Endothelial cell (in vitro differentiated cells): ENCODE measurements around the gene EMX1. TPM values are rescaled to one million over a fixed set of nuclear protein-coding genes. Genes with fewer than 3 reads are reported as not detected.

Experiments
- DNase-seq: peaks from one replicate; pipeline ENCODE4 v3.0.0; 2021; ENCODE audit warnings: low spot score
- H3K27ac Mint-ChIP-seq: one replicate; pipeline ENCODE4 v1.8.0; 2021; ENCODE audit warnings: mixed read lengths, inconsistent platforms; ENCODE audit not compliant: unreplicated experiment
- H3K27me3 Mint-ChIP-seq: one replicate; pipeline ENCODE4 v1.8.0; 2021; ENCODE audit warnings: mild to moderate bottlenecking, moderate library complexity, mixed read lengths, inconsistent platforms; ENCODE audit not compliant: unreplicated experiment
- H3K36me3 Mint-ChIP-seq: one replicate; pipeline ENCODE4 v1.8.0; 2021; ENCODE audit warnings: mild to moderate bottlenecking, low read depth, mixed read lengths, inconsistent platforms; ENCODE audit not compliant: unreplicated experiment
- H3K4me1 Mint-ChIP-seq: one replicate; pipeline ENCODE4 v1.8.0; 2021; ENCODE audit warnings: mild to moderate bottlenecking, mixed read lengths, inconsistent platforms; ENCODE audit not compliant: unreplicated experiment
- H3K4me3 Mint-ChIP-seq: one replicate; pipeline ENCODE4 v1.8.0; 2021; ENCODE audit warnings: mild to moderate bottlenecking, mixed read lengths, inconsistent platforms; ENCODE audit not compliant: unreplicated experiment
- H3K9me3 Mint-ChIP-seq: one replicate; pipeline ENCODE4 v1.8.0; 2021; ENCODE audit warnings: mixed read lengths, inconsistent platforms; ENCODE audit not compliant: unreplicated experiment
- CTCF ChIP-seq: fragments of 200-600 bp; sonication (generic); IDR thresholded peaks from one replicate; pipeline ENCODE4 v1.5.0; 2021; ENCODE audit warnings: antibody characterized with exemption; ENCODE audit not compliant: unreplicated experiment
- total RNA-seq: library from RNA; stranded (reverse); fragmentation: NEBNext Ultra II Directional; extraction: Animal tissue kit (Norgen Biotek cat#: 25700); gene quantifications from one replicate; pipeline ENCODE4 v1.2.1, GENCODE V29; 2021; ENCODE audit not compliant: unreplicated experiment

Gene EMX1
- total RNA-seq, 1 donor from 2014 or later: 3.7 TPM

GRCh38 chr2:72981536-72981935, 64.2 kb downstream of the EMX1 start:
- H3K27ac Mint-ChIP-seq: no peak overlapping the region
- H3K9me3 Mint-ChIP-seq: no peaks in the 10 kb centered on the region
- peaks cover 3% of the 10 kb centered on the region for H3K27me3 Mint-ChIP-seq
- peaks cover 9% of the 10 kb centered on the region for H3K36me3 Mint-ChIP-seq
- peaks cover 6% of the 10 kb centered on the region for H3K4me1 Mint-ChIP-seq
- no peak for DNase-seq
- TF ChIP-seq CTCF: no peak
- H3K4me3 Mint-ChIP-seq: no peak overlapping the region

GRCh38 chr2:72982219-72982618, 64.9 kb downstream of the EMX1 start:
- H3K27me3 Mint-ChIP-seq: peaks cover 3% of the 10 kb centered on the region
- H3K36me3 Mint-ChIP-seq: peaks cover 12% of the 10 kb centered on the region
- TF ChIP-seq CTCF: no peak
- peaks cover 6% of the 10 kb centered on the region for H3K4me1 Mint-ChIP-seq
- no peak overlapping the region for H3K27ac Mint-ChIP-seq
- DNase-seq: no peak
- no peaks in the 10 kb centered on the region for H3K9me3 Mint-ChIP-seq
- no peak overlapping the region for H3K4me3 Mint-ChIP-seq

- peaks cover 6% of the 10 kb centered on the region for H3K4me1 Mint-ChIP-seq
- H3K36me3 Mint-ChIP-seq: peaks cover 12% of the 10 kb centered on the region
- TF ChIP-seq CTCF: no peak
- H3K4me3 Mint-ChIP-seq: no peak overlapping the region
- no peaks in the 10 kb centered on the region for H3K9me3 Mint-ChIP-seq
- DNase-seq: no peak
- H3K27ac Mint-ChIP-seq: no peak overlapping the region
- peaks cover 3% of the 10 kb centered on the region for H3K27me3 Mint-ChIP-seq
Observed at GRCh38 chr2:72982781-72983499, 65.6 kb downstream of the EMX1 start.

GRCh38 chr2:72983500-72984161, 66.3 kb downstream of the EMX1 start:
- Mint-ChIP-seq H3K36me3 (peaks cover 12% of the 10 kb centered on the region), H3K9me3 (no peaks in the 10 kb centered on the region), H3K4me1 (peaks cover 6% of the 10 kb centered on the region), H3K4me3 (no peak overlapping the region), H3K27me3 (peaks cover 3% of the 10 kb centered on the region), H3K27ac (no peak overlapping the region)
- no peak for DNase-seq
- no peak for TF ChIP-seq CTCF

GRCh38 chr2:72984172-72984671, 66.9 kb downstream of the EMX1 start:
- H3K4me3 Mint-ChIP-seq: no peak overlapping the region
- H3K4me1 Mint-ChIP-seq: peaks cover 6% of the 10 kb centered on the region
- no peak for TF ChIP-seq CTCF
- no peaks in the 10 kb centered on the region for H3K9me3 Mint-ChIP-seq
- H3K27ac Mint-ChIP-seq: no peak overlapping the region
- peaks cover 3% of the 10 kb centered on the region for H3K27me3 Mint-ChIP-seq
- no peak for DNase-seq
- H3K36me3 Mint-ChIP-seq: peaks cover 17% of the 10 kb centered on the region
